ENCODE results near the gene SLC5A5. TPM values are rescaled to one million over a fixed set of nuclear protein-coding genes. Genes with fewer than 3 reads are reported as not detected.

Gene SLC5A5
- total and polyA plus RNA-seq, 10 of the 15 experiments (the other 5 are each of a cell fraction or from before 2014, with no cell fraction given) = 0.02 to 0.08 (median 0.05) TPM; not detected in 3

GRCh38 chr19:17871032-17871877 lies 490 bp upstream of the SLC5A5 start:
- Histone ChIP-seq H3K4me3 (no peak overlapping the region), H3K36me3 (ENCODE audit: control insufficient read depth in 2 of 2, insufficient read depth in 2 of 2, low read length in 1 of 2) (no peaks in the 10 kb centered on the region), H3K79me2 (ENCODE audit: control insufficient read depth, insufficient read depth, low read length) (no peaks in the 10 kb centered on the region), H3K27ac (ENCODE audit: control insufficient read depth, insufficient read depth) (no peak overlapping the region), H3K4me1 (ENCODE audit: control insufficient read depth, insufficient read depth, low read length) (peaks cover 3% of the 10 kb centered on the region; the same call in 1 of the 2 replicates), H3K9me3 (replicated peaks; ENCODE audit: control insufficient read depth, insufficient read depth, low read length) (no peaks in the 10 kb centered on the region), H3K27me3 (replicated peaks in 1 of 2; ENCODE audit: control insufficient read depth in 2 of 2, insufficient read depth in 2 of 2, low read length in 1 of 2) (peaks cover 3 to 4% of the 10 kb centered on the region in 2 experiments; a peak in 3 of 4 replicates), H4K20me1 (ENCODE audit: control insufficient read depth, insufficient read depth) (no peaks in the 10 kb centered on the region; the same call in 1 of the 2 replicates), H2AFZ (ENCODE audit: control insufficient read depth, low read depth, low read length) (no peak overlapping the region), H3K9ac (ENCODE audit: control insufficient read depth, insufficient read depth, low read length) (no peak overlapping the region), H3K4me2 (ENCODE audit: control insufficient read depth, insufficient read depth) (no peak overlapping the region)
- CTCF ChIA-PET = interaction anchor here (1.2 to 3.0 kb wide), 4 partner anchors 12 to 67 kb away, joined by 5 to 36 read pairs (median 7); partner anchors contain the start of genes CCDC124 and RPL18A
- WGBS (ENCODE audit: insufficient coverage, insufficient replicate concordance, low lambda C conversion rate, missing lambda C conversion rate) = 48% methylated on average over 10 of the region's 10 CpGs
- POLR2A ChIA-PET = interaction anchor here (1.0 kb wide), 1 partner anchor 12 kb away, joined by 6 read pairs; the partner anchor contains the start of gene RPL18A
- no TSS peak for BruUV-seq (replicated peaks)
- FAIRE-seq (no peak), DNase-seq (ENCODE audit: low read depth, low spot score) (no peak), ATAC-seq (no peak)
- TF ChIP-seq SIN3A (IDR thresholded peaks at IDR 0.05; ENCODE audit: low read depth, low read length) = no peak
- TF ChIP-seq RB1 (IDR thresholded peaks at IDR 0.05; ENCODE audit: borderline replicate concordance) = no peak
- peak; percentile 55; the same call in 1 of the 2 replicates for TF ChIP-seq ZNF24 (IDR thresholded peaks at IDR 0.05)
- TF ChIP-seq, protein P1, sequence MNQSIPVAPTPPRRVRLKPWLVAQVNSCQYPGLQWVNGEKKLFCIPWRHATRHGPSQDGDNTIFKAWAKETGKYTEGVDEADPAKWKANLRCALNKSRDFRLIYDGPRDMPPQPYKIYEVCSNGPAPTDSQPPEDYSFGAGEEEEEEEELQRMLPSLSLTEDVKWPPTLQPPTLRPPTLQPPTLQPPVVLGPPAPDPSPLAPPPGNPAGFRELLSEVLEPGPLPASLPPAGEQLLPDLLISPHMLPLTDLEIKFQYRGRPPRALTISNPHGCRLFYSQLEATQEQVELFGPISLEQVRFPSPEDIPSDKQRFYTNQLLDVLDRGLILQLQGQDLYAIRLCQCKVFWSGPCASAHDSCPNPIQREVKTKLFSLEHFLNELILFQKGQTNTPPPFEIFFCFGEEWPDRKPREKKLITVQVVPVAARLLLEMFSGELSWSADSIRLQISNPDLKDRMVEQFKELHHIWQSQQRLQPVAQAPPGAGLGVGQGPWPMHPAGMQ (IDR thresholded peaks at IDR 0.05; ENCODE audit: borderline replicate concordance) = no peak
- no peak for TF ChIP-seq PAX5 (IDR thresholded peaks at IDR 0.05; ENCODE audit: borderline replicate concordance, low read depth, low read length)
- no peak for TF ChIP-seq ZZZ3 (IDR thresholded peaks at IDR 0.05; ENCODE audit: control insufficient read depth, insufficient read length, low read depth)
- TF ChIP-seq BACH1 (IDR thresholded peaks at IDR 0.05; ENCODE audit: borderline replicate concordance) = no peak
- TF ChIP-seq KLF5 (IDR thresholded peaks at IDR 0.05; ENCODE audit: partially characterized antibody) = no peak
- SMC1A ChIA-PET (ENCODE audit: uncharacterized antibody, unreplicated experiment) = interaction anchor here (0.6 to 2.7 kb wide), 7 partner anchors 9 to 124 kb away, joined by 3 to 11 read pairs (median 4); partner anchors contain the start of genes CCDC124 and RPL18A
- in situ Hi-C loops (cut with MboI) = no loop called here
- RAD21 ChIA-PET (ENCODE audit: unreplicated experiment) = interaction anchor here (1.5 to 3.0 kb wide), 3 partner anchors 12 to 124 kb away, joined by 4 to 33 read pairs (median 8); partner anchors contain the start of genes CCDC124 and RPL18A
- intact Hi-C loops (cut with micrococcal nuclease; ENCODE audit: unreplicated experiment) = loop anchor here (5.0 kb wide), 1 partner anchor 126 kb away; no protein-coding TSS in a partner anchor
